ENCODE data around the gene MYO5B. TPM values are rescaled to one million over a fixed set of nuclear protein-coding genes. Genes with fewer than 3 reads are reported as not detected.

The MYO5B gene
- total and polyA plus RNA-seq, 2 of the 4 experiments (the other 2 are of a cell fraction): 0.24 to 0.54 TPM

- in situ Hi-C loops (cut with MboI; ENCODE audit: low sequenced_read_pairs) (no loop called here), intact Hi-C loops (cut with micrococcal nuclease) (no loop called here), dilution Hi-C loops (cut with HindIII; ENCODE audit: low sequenced_read_pairs, unreplicated experiment) (no loop called here)
- H3K9me3 ChIP-seq (ENCODE audit: control insufficient read depth, insufficient read depth, low read length): no peaks in the 10 kb centered on the region
- H3K18ac ChIP-seq (ENCODE audit: low read depth, low read length): no peak overlapping the region
- peaks cover 2% of the 10 kb centered on the region; the same call in 1 of the 2 replicates for H3K27me3 ChIP-seq (ENCODE audit: control insufficient read depth, insufficient read depth, low read length)
- H3K4ac ChIP-seq (ENCODE audit: low read depth, low read length): no peak overlapping the region
- no peak for DNase-seq
- ChIA-PET CTCF (no interaction called here), POLR2A (ENCODE audit: unreplicated experiment) (no interaction called here)
- no peak overlapping the region for H2AFZ ChIP-seq (replicated peaks; ENCODE audit: low read length, poor library complexity)
- no peaks in the 10 kb centered on the region for H3K79me1 ChIP-seq (ENCODE audit: low read depth in 1 of 2, low read length in 2 of 2)
- H2AK9ac ChIP-seq (replicated peaks; ENCODE audit: low read depth, low read length, poor library complexity): no peak overlapping the region
- no peak overlapping the region for H4K8ac ChIP-seq (ENCODE audit: low read depth in 2 of 2, low read length in 2 of 2)
- H2BK120ac ChIP-seq (ENCODE audit: low read depth, low read length): no peak overlapping the region
- no TSS peak for BruUV-seq (replicated peaks)
- no peak overlapping the region for H4K5ac ChIP-seq (ENCODE audit: low read depth, low read length)
- no peak for TF ChIP-seq RAD21 (IDR thresholded peaks at IDR 0.05; ENCODE audit: low read length)
- no peak for TF ChIP-seq RFX5 (IDR thresholded peaks at IDR 0.05; ENCODE audit: low read depth, low read length)
- TF ChIP-seq CHD1 (IDR thresholded peaks at IDR 0.05; ENCODE audit: low read depth, low read length): no peak
- no peak for TF ChIP-seq MAZ (IDR thresholded peaks at IDR 0.05; ENCODE audit: borderline replicate concordance, low read depth, low read length)
- no peak for TF ChIP-seq MXI1 (IDR thresholded peaks at IDR 0.05; ENCODE audit: borderline replicate concordance, low read depth, low read length)
- no peak for TF ChIP-seq ELK1 (IDR thresholded peaks at IDR 0.05; ENCODE audit: borderline replicate concordance, low read depth, low read length)
- TF ChIP-seq MAFK (IDR thresholded peaks at IDR 0.05; ENCODE audit: low read depth, low read length): no peak
- no peak for TF ChIP-seq NFE2L2 (IDR thresholded peaks at IDR 0.05; ENCODE audit: low read depth, low read length)
- H3K36me3 ChIP-seq (ENCODE audit: control insufficient read depth, insufficient read depth, low read length): no peaks in the 10 kb centered on the region
- H4K20me1 ChIP-seq (ENCODE audit: insufficient read depth, low read length): no peaks in the 10 kb centered on the region
- no CpG with 5 or more reads among the region's 4 CpGs for WGBS, 2 experiments (ENCODE audit: extremely low coverage in 2 of 2, insufficient read length in 1 of 2)
- H3K56ac ChIP-seq (ENCODE audit: extremely low read depth, insufficient read depth, low read length): no peak overlapping the region
- no peak overlapping the region for H3K4me2 ChIP-seq (ENCODE audit: low read depth, low read length)
- no peak overlapping the region for H3K23ac ChIP-seq (ENCODE audit: low read depth, low read length)
- H2BK15ac ChIP-seq (ENCODE audit: low read depth, low read length): no peak overlapping the region
- H3K9ac ChIP-seq (ENCODE audit: low read depth, low read length): no peak overlapping the region
- no peak overlapping the region for H2BK5ac ChIP-seq (ENCODE audit: low read depth, low read length, poor library complexity, severe bottlenecking)
- no peak for ATAC-seq (ENCODE audit: low read depth)
- H3K4me3 ChIP-seq (ENCODE audit: insufficient read depth, low read depth, low read length): no peak overlapping the region
- H3K4me1 ChIP-seq (ENCODE audit: control insufficient read depth, insufficient read depth, low read length): no peaks in the 10 kb centered on the region
- H4K91ac ChIP-seq (ENCODE audit: insufficient read depth, low read depth, low read length): no peak overlapping the region
- no peak overlapping the region for H2AK5ac ChIP-seq (ENCODE audit: low read depth, low read length)
- H3K9me1 ChIP-seq (ENCODE audit: insufficient read depth, low read length): no peaks in the 10 kb centered on the region
- H3K27ac ChIP-seq (ENCODE audit: insufficient read depth, low read length): no peak overlapping the region
- no peak overlapping the region for H3K14ac ChIP-seq (replicated peaks; ENCODE audit: low read depth, low read length)
- no peak overlapping the region for H2BK20ac ChIP-seq (ENCODE audit: low read depth, low read length)
Measured at GRCh38 chr18:50161597-50162205, 33.2 kb downstream of the MYO5B start.

All from IMR-90 (cell line).